Measurements from ENCODE around the gene CHST8.

The CHST8 gene

DNA sequence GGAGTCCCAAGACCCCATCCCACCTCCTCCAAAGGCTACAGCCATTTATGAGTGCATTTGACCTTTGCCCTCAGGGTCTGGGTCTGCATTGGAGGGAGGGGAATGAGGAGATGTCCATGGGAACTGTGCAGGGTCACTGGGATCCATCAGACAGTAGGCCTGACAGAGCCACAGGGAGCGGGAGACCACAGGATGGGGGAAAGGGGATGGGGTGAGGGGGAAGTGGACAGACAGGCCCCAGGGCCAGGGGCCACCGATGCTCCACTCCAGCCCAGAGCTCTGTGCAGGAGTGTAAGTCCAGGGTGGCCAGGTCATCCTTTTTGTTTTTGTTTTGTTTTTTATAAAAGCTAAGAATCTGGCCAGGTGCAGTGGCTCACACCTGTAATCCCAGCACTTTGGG, 82.5 kb downstream of the CHST8 start:
- no peak overlapping the region for H3K27ac ChIP-seq
- TF ChIP-seq CTCF (conservative IDR thresholded peaks at IDR 0.05): no peak

DNA sequence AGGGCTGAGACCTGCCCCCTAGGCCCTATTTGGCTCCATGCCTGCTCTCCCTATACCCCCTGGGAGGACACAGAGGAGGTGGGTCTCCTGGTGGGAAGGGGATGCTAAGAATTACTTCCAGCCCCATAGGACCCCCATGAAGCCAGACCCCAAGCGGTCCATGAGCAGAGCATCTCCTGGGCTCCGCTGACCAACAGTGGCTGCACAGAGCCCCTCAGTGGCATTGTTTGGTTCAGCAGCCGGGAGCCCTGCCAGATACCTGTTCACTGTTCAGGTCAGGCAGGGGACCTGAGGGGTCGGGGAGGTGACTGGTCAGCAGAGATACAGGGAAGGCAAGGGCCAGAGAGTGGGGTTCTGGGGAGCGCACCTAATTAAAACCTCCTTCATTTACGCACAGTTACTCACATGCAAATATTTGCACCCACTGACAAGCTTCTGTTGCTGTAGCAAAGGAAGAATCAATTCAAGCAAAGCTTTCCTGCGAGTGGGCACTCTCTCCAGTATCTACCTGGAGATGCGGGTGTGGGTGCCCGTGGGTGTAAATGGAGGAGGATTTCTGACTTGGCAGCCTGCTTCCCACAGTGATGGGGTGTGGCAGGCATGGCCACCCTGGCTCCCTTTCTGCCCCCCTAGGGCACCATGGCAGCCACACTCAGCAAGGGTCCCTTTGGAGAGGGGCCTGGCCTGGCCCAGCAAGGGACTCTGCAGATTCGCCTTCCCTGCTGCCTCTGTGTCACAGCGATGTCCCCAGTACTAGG, 83.5 kb downstream of the CHST8 start:
- no peak overlapping the region for H3K27ac ChIP-seq
- 0 out of 2 replicates have a peak, but pooled peaks have one; percentile 20 for TF ChIP-seq CTCF (conservative IDR thresholded peaks at IDR 0.05)

GRCh38 chr19:33705860-33706259, 84.1 kb downstream of the CHST8 start:
- no peak overlapping the region for H3K27ac ChIP-seq
- no peak for TF ChIP-seq CTCF (conservative IDR thresholded peaks at IDR 0.05)

GRCh38 chr19:33706631-33707030, 84.9 kb downstream of the CHST8 start:
- no peak overlapping the region for H3K27ac ChIP-seq
- no peak for TF ChIP-seq CTCF (conservative IDR thresholded peaks at IDR 0.05)

- TF ChIP-seq CTCF (conservative IDR thresholded peaks at IDR 0.05): no peak
- no peak overlapping the region for H3K27ac ChIP-seq
Measured at GRCh38 chr19:33712268-33712667, 90.5 kb downstream of the CHST8 start.

DNA sequence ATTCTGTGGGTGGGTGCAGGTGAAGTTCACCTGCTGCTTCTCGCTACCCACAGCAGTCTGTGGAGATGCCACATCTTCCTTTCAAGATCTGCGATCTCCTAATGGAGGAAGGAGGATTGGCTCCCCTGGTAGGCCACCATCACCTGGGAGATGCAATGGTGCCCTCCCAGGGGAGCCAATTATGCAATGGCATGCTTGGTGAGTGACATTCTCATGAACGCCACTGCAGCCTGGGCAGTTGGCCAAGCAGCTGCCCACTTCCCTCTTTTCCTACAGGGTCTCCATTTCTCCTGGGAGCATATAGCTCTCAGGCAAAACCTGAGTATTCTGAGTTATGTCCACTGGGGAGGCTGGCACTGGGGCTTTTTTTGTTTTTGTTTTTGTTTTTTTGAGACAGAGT, 91.4 kb downstream of the CHST8 start:
- H3K27ac ChIP-seq: no peak overlapping the region
- no peak for TF ChIP-seq CTCF (conservative IDR thresholded peaks at IDR 0.05)

DNA sequence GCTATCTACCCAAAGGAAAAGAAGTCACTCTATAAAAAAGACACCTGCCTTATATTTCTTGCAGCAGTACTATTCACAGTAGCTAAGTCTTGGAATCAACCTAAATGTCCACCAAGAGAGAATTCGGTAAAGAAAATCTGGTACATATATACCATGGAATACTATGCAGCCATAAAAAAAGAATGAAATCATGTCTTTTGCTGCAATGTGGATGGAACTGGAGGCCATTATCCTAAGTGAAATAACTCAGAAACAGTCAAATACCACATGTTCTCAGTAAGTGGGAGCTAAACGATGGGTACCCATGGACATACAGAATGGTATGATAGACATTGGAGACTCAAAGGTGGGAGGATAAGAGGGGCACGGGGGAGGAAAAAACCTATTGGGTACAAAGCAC, 92.4 kb downstream of the CHST8 start:
- no peak overlapping the region for H3K27ac ChIP-seq
- TF ChIP-seq CTCF (conservative IDR thresholded peaks at IDR 0.05): no peak
